ENCODE data around the gene TLL1. TPM values are rescaled to one million over a fixed set of nuclear protein-coding genes. Genes with fewer than 3 reads are reported as not detected.

The TLL1 gene
- total RNA-seq, 1 donor: 0.09 TPM

- no peak overlapping the region for H3K4me3 ChIP-seq (ENCODE audit: low read depth, low read length)
- TF ChIP-seq CTCF (IDR thresholded peaks at IDR 0.05; ENCODE audit: insufficient read depth, low read length): no peak
- DNase-seq (ENCODE audit: low read depth): no peak
Measured at GRCh38 chr4:165921546-165921945, 48.5 kb downstream of the TLL1 start.

- H3K4me3 ChIP-seq (ENCODE audit: low read depth, low read length): no peak overlapping the region
- no peak for TF ChIP-seq CTCF (IDR thresholded peaks at IDR 0.05; ENCODE audit: insufficient read depth, low read length)
- DNase-seq (ENCODE audit: low read depth): no peak
Measured at GRCh38 chr4:165922747-165923146, 49.7 kb downstream of the TLL1 start.

GRCh38 chr4:165926307-165926706, 53.3 kb downstream of the TLL1 start:
- H3K4me3 ChIP-seq (ENCODE audit: low read depth, low read length): no peak overlapping the region
- no peak for TF ChIP-seq CTCF (IDR thresholded peaks at IDR 0.05; ENCODE audit: insufficient read depth, low read length)
- DNase-seq (ENCODE audit: low read depth): no peak

GRCh38 chr4:165927366-165927765, 54.3 kb downstream of the TLL1 start:
- no peak for TF ChIP-seq CTCF (IDR thresholded peaks at IDR 0.05; ENCODE audit: insufficient read depth, low read length)

GRCh38 chr4:165927815-165928214, 54.8 kb downstream of the TLL1 start:
- TF ChIP-seq CTCF (IDR thresholded peaks at IDR 0.05; ENCODE audit: insufficient read depth, low read length): no peak
- H3K4me3 ChIP-seq (ENCODE audit: low read depth, low read length): no peak overlapping the region
- no peak for DNase-seq (ENCODE audit: low read depth)

More at GRCh38 chr4:165927366-165927765, 54.3 kb downstream of the TLL1 start:
- no peak for DNase-seq (ENCODE audit: low read depth)
- H3K4me3 ChIP-seq (ENCODE audit: low read depth, low read length): no peak overlapping the region

- H3K4me3 ChIP-seq (ENCODE audit: low read depth, low read length): no peak overlapping the region
- DNase-seq (ENCODE audit: low read depth): no peak
- TF ChIP-seq CTCF (IDR thresholded peaks at IDR 0.05; ENCODE audit: insufficient read depth, low read length): no peak
Measured at GRCh38 chr4:165928601-165929000, 55.6 kb downstream of the TLL1 start.

- TF ChIP-seq CTCF (IDR thresholded peaks at IDR 0.05; ENCODE audit: insufficient read depth, low read length): no peak
- no peak for DNase-seq (ENCODE audit: low read depth)
- H3K4me3 ChIP-seq (ENCODE audit: low read depth, low read length): no peak overlapping the region
Measured at GRCh38 chr4:165929662-165930061, 56.6 kb downstream of the TLL1 start.
